ENCODE measurements around the gene TRIM45.

The TRIM45 gene

GRCh38 chr1:117112047-117112717 lies 9.4 kb downstream of the TRIM45 start:
- no peak overlapping the region for H3K4me3 ChIP-seq (ENCODE audit: low read depth, low read length)
- no peak for DNase-seq
- no peaks in the 10 kb centered on the region for H3K9me3 ChIP-seq
- H3K27me3 ChIP-seq: no peaks in the 10 kb centered on the region
- no peak for TF ChIP-seq CTCF (IDR thresholded peaks at IDR 0.05; ENCODE audit: low read depth, low read length)
- no peaks in the 10 kb centered on the region for H3K36me3 ChIP-seq
- no peaks in the 10 kb centered on the region for H3K4me1 ChIP-seq

- Histone ChIP-seq H3K27me3 (no peaks in the 10 kb centered on the region), H3K36me3 (no peaks in the 10 kb centered on the region), H3K4me1 (no peaks in the 10 kb centered on the region), H3K9me3 (no peaks in the 10 kb centered on the region), H3K4me3 (ENCODE audit: low read depth, low read length) (no peak overlapping the region)
- no peak for DNase-seq
- no peak for TF ChIP-seq CTCF (IDR thresholded peaks at IDR 0.05; ENCODE audit: low read depth, low read length)
Observed at GRCh38 chr1:117110774-117111173, 10.8 kb downstream of the TRIM45 start.

- Histone ChIP-seq H3K4me1 (no peaks in the 10 kb centered on the region), H3K36me3 (no peaks in the 10 kb centered on the region), H3K27me3 (no peaks in the 10 kb centered on the region), H3K9me3 (no peaks in the 10 kb centered on the region), H3K4me3 (ENCODE audit: low read depth, low read length) (no peak overlapping the region)
- no peak for DNase-seq
- TF ChIP-seq CTCF (IDR thresholded peaks at IDR 0.05; ENCODE audit: low read depth, low read length): no peak
Observed at GRCh38 chr1:117107364-117107763, 14.2 kb downstream of the TRIM45 start.

GRCh38 chr1:117106478-117106877 lies 15.1 kb downstream of the TRIM45 start:
- no peak for DNase-seq
- Histone ChIP-seq H3K4me1 (no peaks in the 10 kb centered on the region), H3K27me3 (no peaks in the 10 kb centered on the region), H3K36me3 (no peaks in the 10 kb centered on the region; the same call in 1 of the 2 replicates), H3K9me3 (no peaks in the 10 kb centered on the region), H3K4me3 (ENCODE audit: low read depth, low read length) (no peak overlapping the region)
- no peak for TF ChIP-seq CTCF (IDR thresholded peaks at IDR 0.05; ENCODE audit: low read depth, low read length)

GRCh38 chr1:117105722-117106121 lies 15.8 kb downstream of the TRIM45 start:
- no peak for DNase-seq

More at GRCh38 chr1:117105722-117106121, 15.8 kb downstream of the TRIM45 start:
- TF ChIP-seq CTCF (IDR thresholded peaks at IDR 0.05; ENCODE audit: low read depth, low read length): no peak
- Histone ChIP-seq H3K36me3 (no peaks in the 10 kb centered on the region; the same call in 1 of the 2 replicates), H3K27me3 (no peaks in the 10 kb centered on the region), H3K4me1 (no peaks in the 10 kb centered on the region), H3K9me3 (no peaks in the 10 kb centered on the region), H3K4me3 (ENCODE audit: low read depth, low read length) (no peak overlapping the region)

Measured in BE2C (cell line).